DND-41 (cell line): ENCODE results near the gene GTF3C2.
A peak's percentile ranks its signal among the peaks of the same experiment; 100 is the strongest.

ENCODE experiments used
- ATAC-seq: fragments of 200-7000 bp; cut with Tn5 transposase; 3 replicates; pipeline ENCODE4 v1.9.1; 2021; ENCODE audit warnings: low read depth; ENCODE audit not compliant: insufficient read depth
- DNase-seq: peaks from one replicate; pipeline ENCODE4 v3.0.0-alpha.2; 2020
- H2AFZ ChIP-seq: 2 replicates; pipeline ENCODE4 v1.6.0; 2012; ENCODE audit warnings: low read depth, low read length
- H3K27ac ChIP-seq: 2 replicates; pipeline ENCODE4 v1.5.1; 2012; ENCODE audit warnings: low read length, inconsistent platforms
- H3K27me3 ChIP-seq: fragments of 200-600 bp; sonication (generic); 2 replicates; pipeline ENCODE4 v1.6.0; 2012; ENCODE audit warnings: low read length, mild to moderate bottlenecking, inconsistent platforms; ENCODE audit not compliant: insufficient read depth, poor library complexity
- H3K36me3 ChIP-seq: 2 replicates; pipeline ENCODE4 v1.5.1; 2012; ENCODE audit warnings: low read length, inconsistent platforms; ENCODE audit not compliant: insufficient read depth
- H3K4me1 ChIP-seq: 2 replicates; pipeline ENCODE4 v1.5.1; 2012; ENCODE audit warnings: mild to moderate bottlenecking, low read length; ENCODE audit not compliant: insufficient read depth
- H3K4me2 ChIP-seq: 2 replicates; pipeline ENCODE4 v1.6.0; 2012; ENCODE audit warnings: mild to moderate bottlenecking, moderate library complexity, low read length, inconsistent platforms; ENCODE audit not compliant: insufficient read depth
- H3K4me3 ChIP-seq, 2 experiments: fragments of 200-600 bp in 1 of 2; shearing (Covaris generic) in 1 of 2; 2 replicates each; pipeline ENCODE4 v1.5.1; 2012 to 2016; ENCODE audit warnings: inconsistent platforms in 2 of 2, low read length in 2 of 2, mild to moderate bottlenecking in 2 of 2, low read depth in 1 of 2, moderate library complexity in 1 of 2
- H3K79me2 ChIP-seq: 2 replicates; pipeline ENCODE4 v1.6.0; 2012; ENCODE audit warnings: low read length, inconsistent platforms; ENCODE audit not compliant: insufficient read depth
- H3K9ac ChIP-seq: 2 replicates; pipeline ENCODE4 v1.6.0; 2012; ENCODE audit warnings: low read depth, mild to moderate bottlenecking, inconsistent platforms, low read length, moderate library complexity
- H3K9me3 ChIP-seq: 2 replicates; pipeline ENCODE4 v1.5.1; 2012; ENCODE audit warnings: low read length, moderate library complexity, mild to moderate bottlenecking, inconsistent platforms; ENCODE audit not compliant: insufficient read depth, severe bottlenecking
- H4K20me1 ChIP-seq: 2 replicates; pipeline ENCODE4 v1.6.0; 2012; ENCODE audit warnings: low read length; ENCODE audit not compliant: insufficient read depth
- EZH2 ChIP-seq: IDR thresholded peaks from 3 replicates; pipeline ENCODE4 v1.6.1; 2012; ENCODE audit warnings: borderline replicate concordance, low read depth, mild to moderate bottlenecking, moderate library complexity, low read length, inconsistent platforms; ENCODE audit not compliant: severe bottlenecking
- TF ChIP-seq, protein P1 (sequence below): IDR thresholded peaks from 2 replicates; pipeline ENCODE4 v1.5.1; 2012; ENCODE audit warnings: borderline replicate concordance, low read length, moderate library complexity, mild to moderate bottlenecking; ENCODE audit not compliant: poor library complexity, severe bottlenecking; ENCODE audit errors: extremely low read depth

GTF3C2 gene

DNA sequence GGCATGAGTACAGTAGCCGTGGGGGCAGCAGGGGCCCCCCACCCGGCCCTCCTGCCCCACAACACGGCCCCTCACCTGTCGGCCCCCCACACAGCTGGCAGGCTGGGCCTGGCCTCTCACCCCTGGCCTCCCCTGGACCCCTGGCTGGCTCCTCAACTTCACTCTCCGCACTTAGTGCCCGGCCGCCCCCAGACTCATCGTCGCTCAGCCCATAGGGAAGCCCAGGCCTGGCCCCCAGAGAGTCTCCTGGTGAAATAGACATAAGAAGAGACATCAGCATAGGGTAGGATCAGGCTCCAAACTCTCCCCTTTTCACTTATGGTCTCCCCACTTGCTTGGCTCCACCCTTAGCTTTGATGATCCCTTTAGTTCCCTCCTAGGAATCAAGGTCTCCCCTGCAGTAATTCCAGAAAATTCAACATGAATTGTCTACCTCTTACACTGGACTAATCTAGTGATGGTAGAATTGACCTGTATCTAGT lies 22.3 kb upstream of the GTF3C2 start:
- peak overlapping the region in 1 of 2 experiments; percentile 75; a peak in 3 of 4 replicates for H3K4me3 ChIP-seq
- no peaks in the 10 kb centered on the region for H3K27me3 ChIP-seq
- peak overlapping the region; percentile 91 for H3K27ac ChIP-seq
- H3K4me2 ChIP-seq = peak overlapping the region; percentile 69
- H3K79me2 ChIP-seq = peaks cover 38% of the 10 kb centered on the region
- H2AFZ ChIP-seq = no peak overlapping the region
- H3K36me3 ChIP-seq = peaks cover 77% of the 10 kb centered on the region
- no peak for ATAC-seq
- peaks cover 41% of the 10 kb centered on the region for H3K4me1 ChIP-seq
- H4K20me1 ChIP-seq = peaks cover 16% of the 10 kb centered on the region; the same call in 1 of the 2 replicates
- no peak for DNase-seq
- TF ChIP-seq EZH2 = no peak
- TF ChIP-seq, protein P1, sequence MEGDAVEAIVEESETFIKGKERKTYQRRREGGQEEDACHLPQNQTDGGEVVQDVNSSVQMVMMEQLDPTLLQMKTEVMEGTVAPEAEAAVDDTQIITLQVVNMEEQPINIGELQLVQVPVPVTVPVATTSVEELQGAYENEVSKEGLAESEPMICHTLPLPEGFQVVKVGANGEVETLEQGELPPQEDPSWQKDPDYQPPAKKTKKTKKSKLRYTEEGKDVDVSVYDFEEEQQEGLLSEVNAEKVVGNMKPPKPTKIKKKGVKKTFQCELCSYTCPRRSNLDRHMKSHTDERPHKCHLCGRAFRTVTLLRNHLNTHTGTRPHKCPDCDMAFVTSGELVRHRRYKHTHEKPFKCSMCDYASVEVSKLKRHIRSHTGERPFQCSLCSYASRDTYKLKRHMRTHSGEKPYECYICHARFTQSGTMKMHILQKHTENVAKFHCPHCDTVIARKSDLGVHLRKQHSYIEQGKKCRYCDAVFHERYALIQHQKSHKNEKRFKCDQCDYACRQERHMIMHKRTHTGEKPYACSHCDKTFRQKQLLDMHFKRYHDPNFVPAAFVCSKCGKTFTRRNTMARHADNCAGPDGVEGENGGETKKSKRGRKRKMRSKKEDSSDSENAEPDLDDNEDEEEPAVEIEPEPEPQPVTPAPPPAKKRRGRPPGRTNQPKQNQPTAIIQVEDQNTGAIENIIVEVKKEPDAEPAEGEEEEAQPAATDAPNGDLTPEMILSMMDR = no peak
- H3K9ac ChIP-seq = peak overlapping the region; percentile 71
- no peaks in the 10 kb centered on the region for H3K9me3 ChIP-seq

DNA sequence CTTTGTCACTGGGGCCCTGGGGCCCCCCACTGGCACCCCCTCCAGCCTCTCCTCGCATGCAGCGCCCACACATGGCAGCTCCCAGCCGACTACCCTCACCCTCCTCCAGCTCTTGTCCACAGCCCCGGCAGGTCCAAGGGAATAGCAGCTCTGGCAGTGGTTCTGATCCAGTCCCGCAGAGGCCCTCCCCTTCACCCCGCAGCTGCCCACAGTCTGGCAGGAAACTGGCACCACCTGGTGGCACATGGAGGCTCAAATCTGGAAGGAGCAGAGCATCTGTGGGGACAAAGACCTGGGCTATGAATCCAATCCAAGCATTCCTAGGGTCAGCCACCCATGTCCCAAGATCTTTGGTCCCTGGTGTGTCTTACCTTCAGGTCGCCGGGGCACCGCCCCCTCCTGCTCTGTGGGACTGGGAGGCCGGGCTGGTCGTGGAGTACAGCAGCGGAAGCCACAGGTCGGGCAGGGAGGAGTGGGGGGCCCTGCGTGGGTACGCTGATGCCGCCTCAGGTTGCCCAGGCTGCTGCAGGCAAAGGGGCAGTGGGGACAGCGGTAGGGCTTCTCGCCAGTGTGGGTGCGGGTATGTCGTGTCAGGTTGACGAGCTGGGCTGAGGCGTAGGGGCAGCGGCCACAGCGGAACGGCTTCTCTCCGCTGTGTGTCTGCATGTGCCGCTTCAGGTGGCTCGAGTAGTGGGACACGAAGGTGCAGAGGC lies 21.7 kb upstream of the GTF3C2 start:
- DNase-seq (peak; percentile 37), ATAC-seq (no peak)
- Histone ChIP-seq H3K27me3 (no peaks in the 10 kb centered on the region), H3K36me3 (peaks cover 77% of the 10 kb centered on the region), H3K79me2 (peaks cover 38% of the 10 kb centered on the region), H2AFZ (no peak overlapping the region), H3K27ac (no peak overlapping the region), H3K9ac (peak overlapping the region; percentile 71), H3K4me3 (peak overlapping the region in 1 of 2 experiments; percentile 75; a peak in 1 of 4 replicates), H3K9me3 (no peaks in the 10 kb centered on the region), H3K4me1 (peaks cover 41% of the 10 kb centered on the region), H3K4me2 (peak overlapping the region; percentile 69; the same call in 1 of the 2 replicates), H4K20me1 (peaks cover 19% of the 10 kb centered on the region; the same call in 1 of the 2 replicates)
- TF ChIP-seq, protein P1 = peak; percentile 50
- no peak for TF ChIP-seq EZH2

DNA sequence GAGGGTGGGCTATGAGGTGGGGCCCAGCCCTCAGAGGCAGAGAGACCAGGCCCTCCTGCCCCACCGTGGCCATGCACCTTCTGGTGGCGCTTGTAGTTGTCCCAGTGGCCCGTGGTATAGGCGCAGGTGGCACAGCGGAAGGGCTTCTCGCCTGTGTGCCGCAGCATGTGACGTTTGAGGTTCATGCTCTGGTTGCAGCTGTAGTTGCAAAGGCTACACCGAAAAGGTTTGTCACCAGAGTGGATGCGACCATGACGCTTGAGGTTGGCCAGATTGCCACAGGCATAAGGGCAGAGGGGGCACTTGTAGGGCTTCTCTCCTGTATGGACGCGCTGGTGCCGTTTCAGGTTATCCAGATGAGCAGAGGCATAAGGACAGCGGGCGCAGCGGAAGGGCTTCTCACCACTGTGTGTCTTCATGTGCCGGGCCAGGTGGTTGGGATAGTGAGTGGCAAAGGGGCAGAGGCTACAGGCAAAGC lies 21.1 kb upstream of the GTF3C2 start:
- Histone ChIP-seq H3K4me3 (no peak overlapping the region), H4K20me1 (peaks cover 22% of the 10 kb centered on the region; the same call in 1 of the 2 replicates), H3K9me3 (no peaks in the 10 kb centered on the region), H3K4me2 (peak overlapping the region; percentile 69; the same call in 1 of the 2 replicates), H2AFZ (no peak overlapping the region), H3K36me3 (peaks cover 79% of the 10 kb centered on the region), H3K9ac (no peak overlapping the region), H3K27me3 (no peaks in the 10 kb centered on the region), H3K4me1 (peaks cover 46% of the 10 kb centered on the region), H3K79me2 (peaks cover 44% of the 10 kb centered on the region), H3K27ac (no peak overlapping the region)
- no peak for ATAC-seq
- TF ChIP-seq EZH2 = no peak
- TF ChIP-seq, protein P1 = no peak
- no peak for DNase-seq
